ENCODE measurements around the gene C10orf53. TPM values are rescaled to one million over a fixed set of nuclear protein-coding genes. Genes with fewer than 3 reads are reported as not detected.
A peak's percentile ranks its signal among the peaks of the same experiment; 100 is the strongest.

C10orf53 gene, protein sequence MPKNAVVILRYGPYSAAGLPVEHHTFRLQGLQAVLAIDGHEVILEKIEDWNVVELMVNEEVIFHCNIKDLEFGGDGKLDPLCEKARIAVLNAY
- total RNA-seq, result not detected
- long read RNA-seq, result 0 reads

DNA sequence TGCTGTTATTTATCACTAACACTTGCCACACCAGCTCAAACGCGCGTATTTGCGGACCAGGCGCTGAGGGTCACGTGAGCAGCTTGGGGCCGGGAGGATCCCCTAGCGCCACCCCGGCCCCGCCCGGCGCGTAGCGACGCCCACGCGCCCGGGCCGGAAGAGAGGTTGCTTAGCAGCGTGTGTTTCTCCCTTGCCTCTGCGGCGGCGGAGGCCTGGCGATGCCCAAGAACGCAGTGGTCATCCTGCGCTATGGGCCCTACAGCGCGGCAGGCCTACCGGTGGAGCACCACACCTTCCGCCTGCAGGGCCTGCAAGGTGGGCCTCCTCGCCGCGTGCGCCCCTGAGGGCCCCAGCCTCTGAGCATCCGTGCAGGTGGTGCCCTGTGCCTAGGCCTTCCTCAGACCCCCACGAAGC lies at the start of gene C10orf53:
Gene C10orf53 (plus strand): TSS at position 172 of the 414 bp plus-strand sequence. CDS start 47 bp downstream, at position 219.
- ATAC-seq (peak; percentile 46 to 68 (median 60)), DNase-seq (peak in 1 of 3 donors; percentile 25)
- Histone ChIP-seq H3K9me3 (no peaks in the 10 kb centered on the region), H3K4me3 (no peak within 1 kb of the TSS), H3K27ac (no peak within 1 kb of the TSS), H3K27me3 (peaks cover 0 to 11% of the 10 kb centered on the region in 2 donors), H3K36me3 (no peaks in the 10 kb centered on the region), H3K4me1 (no peaks in the 10 kb centered on the region)
- TF ChIP-seq, protein P1, sequence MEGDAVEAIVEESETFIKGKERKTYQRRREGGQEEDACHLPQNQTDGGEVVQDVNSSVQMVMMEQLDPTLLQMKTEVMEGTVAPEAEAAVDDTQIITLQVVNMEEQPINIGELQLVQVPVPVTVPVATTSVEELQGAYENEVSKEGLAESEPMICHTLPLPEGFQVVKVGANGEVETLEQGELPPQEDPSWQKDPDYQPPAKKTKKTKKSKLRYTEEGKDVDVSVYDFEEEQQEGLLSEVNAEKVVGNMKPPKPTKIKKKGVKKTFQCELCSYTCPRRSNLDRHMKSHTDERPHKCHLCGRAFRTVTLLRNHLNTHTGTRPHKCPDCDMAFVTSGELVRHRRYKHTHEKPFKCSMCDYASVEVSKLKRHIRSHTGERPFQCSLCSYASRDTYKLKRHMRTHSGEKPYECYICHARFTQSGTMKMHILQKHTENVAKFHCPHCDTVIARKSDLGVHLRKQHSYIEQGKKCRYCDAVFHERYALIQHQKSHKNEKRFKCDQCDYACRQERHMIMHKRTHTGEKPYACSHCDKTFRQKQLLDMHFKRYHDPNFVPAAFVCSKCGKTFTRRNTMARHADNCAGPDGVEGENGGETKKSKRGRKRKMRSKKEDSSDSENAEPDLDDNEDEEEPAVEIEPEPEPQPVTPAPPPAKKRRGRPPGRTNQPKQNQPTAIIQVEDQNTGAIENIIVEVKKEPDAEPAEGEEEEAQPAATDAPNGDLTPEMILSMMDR (IDR thresholded peaks at IDR 0.05), result no peak
- no peak for TF ChIP-seq POLR2A (IDR thresholded peaks at IDR 0.05)
- intact Hi-C loops (cut with DNase I), result no loop called here
- 2% methylated on average over 17 of the region's 36 CpGs for WGBS (ENCODE audit: insufficient coverage, low coverage, low lambda C conversion rate, missing lambda C conversion rate)

DNA sequence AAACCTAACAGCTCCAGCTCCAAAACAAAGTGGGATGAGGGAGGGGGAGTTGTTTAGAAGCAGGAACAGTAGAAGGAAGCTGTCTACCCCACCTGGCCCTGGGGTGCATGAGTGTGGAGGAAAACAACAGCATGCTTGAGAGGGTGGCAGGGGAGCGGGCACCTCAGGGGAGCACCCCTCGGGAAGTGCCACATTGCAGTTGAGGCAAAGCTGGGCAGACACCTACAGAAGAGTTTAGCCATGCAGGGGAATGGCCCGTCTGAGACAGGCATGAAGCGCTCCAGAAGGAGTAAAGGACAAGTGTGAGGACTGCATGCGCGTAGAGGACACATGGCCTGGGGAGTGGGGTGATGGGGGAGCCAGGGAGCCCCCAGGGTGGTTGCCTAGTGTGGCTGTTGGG lies 47.5 kb upstream of the C10orf53 start:
- Histone ChIP-seq H3K4me1 (no peaks in the 10 kb centered on the region), H3K4me3 (no peak overlapping the region), H3K36me3 (no peaks in the 10 kb centered on the region), H3K27ac (no peak overlapping the region), H3K27me3 (no peaks in the 10 kb centered on the region), H3K9me3 (no peaks in the 10 kb centered on the region)
- WGBS (ENCODE audit: insufficient coverage, low coverage, low lambda C conversion rate, missing lambda C conversion rate), result 79% methylated on average over 4 of the region's 6 CpGs
- TF ChIP-seq POLR2A (IDR thresholded peaks at IDR 0.05), result no peak
- TF ChIP-seq, protein P1 (IDR thresholded peaks at IDR 0.05), result no peak
- intact Hi-C loops (cut with DNase I), result no loop called here
- peak in 1 of 3 donors; percentile 18 for DNase-seq
- ATAC-seq, result no peak

DNA sequence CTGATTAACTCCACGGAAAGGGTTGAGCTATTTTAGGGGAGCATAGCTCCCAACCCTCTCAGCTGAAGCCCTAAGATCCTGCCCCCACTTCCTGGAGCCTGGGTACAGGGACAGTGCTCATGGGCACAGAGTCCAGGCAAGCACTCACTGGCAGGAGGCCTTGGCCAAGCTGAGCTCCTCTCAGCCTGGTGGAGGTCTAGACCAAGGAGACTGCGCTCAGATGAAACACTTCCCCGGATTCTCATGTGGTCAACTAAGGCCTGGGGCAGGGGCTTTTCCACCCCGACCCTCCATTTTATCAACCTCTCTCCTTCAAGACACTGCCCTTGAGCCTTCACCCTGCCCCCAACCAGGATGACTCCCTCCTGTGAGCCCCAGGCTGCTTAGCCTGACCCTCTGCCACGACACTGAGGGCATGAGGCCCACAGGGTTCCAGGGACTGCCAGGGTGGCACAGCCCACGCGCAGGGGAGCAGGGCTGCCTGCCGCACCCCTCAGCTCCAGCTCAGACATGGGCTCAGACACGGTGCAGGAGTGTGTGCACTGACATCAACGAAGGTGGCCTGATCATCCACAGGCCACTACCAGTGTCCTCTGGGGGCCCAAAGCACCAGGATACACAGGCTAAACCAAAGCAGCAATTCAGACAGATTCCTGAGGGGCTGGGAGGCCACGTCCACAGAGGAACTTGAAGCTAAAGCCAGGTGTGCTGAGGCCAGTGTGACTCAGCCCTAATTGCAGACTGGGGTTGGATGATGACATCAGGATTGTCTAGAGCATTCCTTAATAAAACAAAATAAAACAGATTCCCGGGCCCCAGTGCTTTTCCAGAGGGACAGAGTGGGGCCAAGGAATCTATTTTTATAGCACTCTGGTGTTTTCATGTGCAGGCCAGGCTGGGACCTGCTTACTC lies 46.8 kb upstream of the C10orf53 start:
- intact Hi-C loops (cut with DNase I), result no loop called here
- H3K27ac ChIP-seq, result no peak overlapping the region
- H3K27me3 ChIP-seq, result no peaks in the 10 kb centered on the region
- ATAC-seq, result peak in 1 of 4 donors; percentile 22
- H3K36me3 ChIP-seq, result no peaks in the 10 kb centered on the region
- H3K9me3 ChIP-seq, result no peaks in the 10 kb centered on the region
- no peak overlapping the region for H3K4me3 ChIP-seq
- no peaks in the 10 kb centered on the region for H3K4me1 ChIP-seq
- peak in 1 of 3 donors; percentile 35 for DNase-seq
- 45% methylated on average over 2 of the region's 12 CpGs for WGBS (ENCODE audit: insufficient coverage, low coverage, low lambda C conversion rate, missing lambda C conversion rate)
- TF ChIP-seq, protein P1 (IDR thresholded peaks at IDR 0.05), result no peak
- TF ChIP-seq POLR2A (IDR thresholded peaks at IDR 0.05), result no peak

DNA sequence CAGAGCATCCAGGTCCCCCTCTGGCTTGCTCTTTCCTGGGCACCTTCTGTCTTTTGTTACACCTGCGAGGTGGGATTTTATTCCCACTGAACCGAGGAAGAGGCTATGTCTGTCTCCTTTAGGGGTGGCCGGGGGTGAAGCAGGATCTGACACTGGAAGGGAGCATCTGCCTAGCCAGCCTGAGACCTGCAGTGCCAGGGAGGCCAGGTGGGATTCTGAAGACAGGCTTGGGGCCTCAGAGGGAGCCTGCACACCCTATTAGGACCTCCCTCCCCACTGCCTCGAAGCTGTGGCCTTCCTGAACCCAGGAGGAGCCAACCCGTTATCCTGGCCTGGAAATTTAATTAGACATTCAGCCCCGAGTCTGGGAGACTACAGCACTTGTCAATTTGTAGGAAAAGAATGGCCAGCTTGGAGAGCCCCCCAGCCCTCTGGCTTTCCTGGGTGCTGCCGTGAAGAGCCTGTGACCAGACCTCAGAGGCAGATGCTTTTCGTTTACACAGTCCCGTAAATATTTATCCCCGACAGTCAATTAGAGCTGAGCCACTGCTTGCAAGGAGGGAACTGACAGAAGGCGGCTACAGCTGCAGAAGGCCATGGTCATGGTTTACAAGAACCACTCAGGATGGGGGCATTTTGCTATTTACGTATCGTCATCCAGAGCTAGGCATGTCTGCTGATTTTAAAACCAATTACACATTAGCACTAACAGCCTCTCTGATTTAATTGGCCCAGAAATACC lies 46.0 kb upstream of the C10orf53 start:
- DNase-seq, result peak in 1 of 3 donors; percentile 16
- TF ChIP-seq, protein P1 (IDR thresholded peaks at IDR 0.05), result no peak
- TF ChIP-seq POLR2A (IDR thresholded peaks at IDR 0.05), result no peak
- Histone ChIP-seq H3K36me3 (no peaks in the 10 kb centered on the region), H3K4me3 (no peak overlapping the region), H3K4me1 (no peaks in the 10 kb centered on the region), H3K27me3 (no peaks in the 10 kb centered on the region), H3K9me3 (no peaks in the 10 kb centered on the region), H3K27ac (no peak overlapping the region)
- 16% methylated on average over 7 of the region's 13 CpGs for whole genome bisulfite sequencing (ENCODE audit: insufficient coverage, low coverage, low lambda C conversion rate, missing lambda C conversion rate)
- no peak for ATAC-seq
- intact Hi-C loops (cut with DNase I), result no loop called here

All from right lobe of liver (tissue), 6 donors.